Renal cortical epithelial cell (primary cell): ENCODE measurements around the gene OR10H2. TPM values are rescaled to one million over a fixed set of nuclear protein-coding genes. Genes with fewer than 3 reads are reported as not detected.
"Not testable (repeated sequence)": the region's sequence is repeated elsewhere in the genome, so short reads cannot be mapped to it uniquely, and the experiment has no call there.

Experiments used
- DNase-seq: peaks from one replicate; pipeline ENCODE4 v3.0.0-alpha.2; 2011; ENCODE audit warnings: low read depth
- total RNA-seq: library from RNA; depleted of rRNA; stranded (reverse); fragments of >200 nt; gene quantifications from 2 replicates; pipeline ENCODE4 v1.2.3, GENCODE V29; 2014

OR10H2 gene
- total RNA-seq, 1 donor from 2014 or later: not detected

DNA sequence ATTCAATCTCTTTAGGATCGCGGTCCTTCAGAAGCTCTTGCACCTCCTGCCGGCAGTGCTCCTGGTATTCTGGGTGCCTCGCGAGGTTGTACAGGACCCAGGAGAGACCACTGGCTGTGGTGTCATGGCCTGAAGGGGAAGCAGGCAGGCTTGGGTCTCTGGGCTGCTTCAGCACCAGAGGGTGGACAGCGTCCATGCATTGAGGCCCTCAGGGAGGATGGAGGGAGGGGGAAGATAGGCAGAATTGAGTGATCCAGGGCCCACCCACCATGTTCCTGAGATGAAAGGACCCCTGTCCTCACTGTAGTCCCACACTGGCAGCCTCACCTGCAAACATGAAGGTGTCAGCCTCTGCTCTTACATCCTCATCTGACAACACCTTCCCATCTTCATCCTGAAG is 41.8 kb downstream of the OR10H2 start:
- DNase-seq: no peak

DNA sequence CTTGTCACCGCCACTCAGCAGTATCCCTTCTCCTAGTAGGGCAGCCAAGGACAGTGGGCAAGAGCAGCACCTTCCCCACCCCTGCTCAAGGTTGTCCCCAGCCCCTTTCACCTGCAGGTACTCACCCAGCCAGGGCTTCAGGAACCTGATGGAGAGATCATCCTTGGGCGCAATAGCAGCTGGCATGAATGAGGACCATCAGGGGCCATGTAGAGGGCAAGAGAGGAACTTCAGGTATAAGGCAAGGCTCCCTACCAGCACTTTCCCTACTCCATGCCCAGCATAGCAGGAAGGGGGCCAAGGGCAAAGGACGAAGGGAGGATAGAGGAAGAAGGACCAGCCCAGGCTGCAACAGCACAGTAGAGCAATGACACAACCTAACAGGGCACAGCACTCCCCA is 46.3 kb downstream of the OR10H2 start:
- DNase-seq: not testable (repeated sequence)

DNA sequence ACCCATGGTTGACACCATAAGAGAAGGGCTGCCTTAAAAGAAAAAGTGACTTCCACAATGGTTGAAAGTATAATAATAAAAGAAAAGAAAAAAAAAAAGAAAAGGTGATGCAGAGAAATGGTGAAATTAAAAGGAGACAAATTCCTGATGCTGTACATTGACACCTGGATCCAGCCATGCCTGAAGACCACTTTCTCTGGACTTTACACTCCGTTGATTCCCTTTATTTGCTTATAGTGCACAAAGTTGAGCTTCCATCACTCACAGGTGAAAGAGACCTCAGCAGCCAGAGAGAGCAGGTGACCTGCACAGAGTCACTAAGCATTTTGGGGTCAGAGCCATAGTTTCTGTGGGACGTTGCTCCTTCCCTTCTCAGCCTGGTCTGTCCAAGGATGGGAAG is 47.4 kb downstream of the OR10H2 start:
- no peak for DNase-seq

DNA sequence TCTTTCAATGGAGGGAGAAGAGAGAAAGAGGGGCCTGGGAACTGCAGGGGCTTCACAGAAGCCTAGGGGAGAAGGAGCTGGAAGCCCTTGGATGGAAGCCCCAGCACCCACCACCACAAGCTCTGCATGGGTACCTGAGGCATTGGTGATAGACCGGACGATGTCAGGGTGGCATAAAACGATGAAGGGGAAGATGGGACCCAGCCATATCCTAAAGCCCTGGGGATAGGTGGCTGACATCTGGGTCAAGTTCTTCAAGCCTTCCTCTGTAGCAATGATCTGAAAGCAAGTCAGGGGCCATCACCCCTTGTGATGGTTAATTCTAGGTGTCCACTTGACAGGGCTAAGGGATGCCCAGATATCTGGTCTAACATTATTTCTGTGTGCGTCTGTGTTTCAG is 48.4 kb downstream of the OR10H2 start:
- no peak for DNase-seq

DNA sequence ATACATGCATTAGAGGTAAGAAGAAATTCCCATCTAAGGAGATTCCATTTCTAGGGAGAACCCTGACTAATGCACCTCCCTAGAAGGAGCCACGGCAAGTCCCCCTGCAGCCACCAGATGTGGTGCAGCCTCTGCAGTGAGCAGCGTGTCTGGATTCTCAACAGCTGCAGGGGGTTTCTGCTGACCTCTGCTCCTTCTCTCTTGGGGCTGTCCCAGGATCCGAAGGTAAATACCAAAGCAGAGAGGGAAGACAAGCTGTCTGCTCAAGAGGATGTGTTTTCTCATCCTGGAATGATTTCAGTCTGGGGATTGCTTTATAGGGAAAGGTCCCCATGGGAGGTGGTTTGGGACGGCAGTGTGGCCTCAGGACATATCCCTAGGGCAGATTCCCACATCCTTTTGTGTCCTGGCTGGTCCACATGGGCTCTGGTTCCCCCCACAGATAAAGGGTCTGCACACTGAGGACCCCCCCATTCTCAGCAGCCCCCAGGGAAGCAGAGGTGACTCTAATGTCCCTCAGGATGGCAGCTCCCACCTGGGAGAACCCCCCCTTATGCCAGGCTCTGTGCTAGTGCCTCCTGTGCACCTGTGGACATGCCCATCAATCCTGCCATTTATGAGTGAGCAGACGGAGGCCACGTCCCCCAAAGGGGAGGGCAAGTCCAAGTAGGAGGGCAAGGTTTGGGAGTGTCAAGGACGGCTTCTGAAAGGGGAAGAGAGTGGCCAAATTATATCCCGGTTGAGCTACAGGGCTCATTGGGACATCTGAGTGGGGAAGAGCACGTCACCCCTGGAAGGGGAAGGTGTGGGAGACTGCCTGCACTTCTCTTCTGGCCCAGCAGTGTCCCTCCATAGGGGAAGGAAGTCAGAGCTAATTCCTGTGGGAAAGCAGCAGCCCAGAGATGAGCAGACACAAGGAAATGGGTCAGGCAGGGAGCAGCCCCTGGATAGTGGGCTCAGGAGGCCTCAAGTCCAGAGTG is 49.5 kb downstream of the OR10H2 start:
- DNase-seq: no peak

Other genes with a start within 250 kb of the OR10H2 start
- not detected in 2 replicates for gene PGLYRP2, start 248.5 kb upstream of the OR10H2 start, total RNA-seq
- not detected in 2 replicates for gene CYP4F22, start 219.5 kb upstream of the OR10H2 start, total RNA-seq
- not detected in 2 replicates for gene CYP4F8, start 112.8 kb upstream of the OR10H2 start, total RNA-seq
- gene CYP4F3, start 87.1 kb upstream of the OR10H2 start, total RNA-seq: under 0.01 TPM in 1 of 2 replicates, not detected in the other
- gene CYP4F12, start 54.9 kb upstream of the OR10H2 start, total RNA-seq: not detected in 2 replicates
- gene OR10H3, start 10.0 kb downstream of the OR10H2 start, total RNA-seq: not detected in 2 replicates
- not detected in 2 replicates for gene OR10H5, start 59.6 kb downstream of the OR10H2 start, total RNA-seq
- 0.45 and 1.7 TPM in 2 replicates for gene OR10H1, start 87.6 kb downstream of the OR10H2 start, total RNA-seq
- gene CYP4F2, start 170.1 kb downstream of the OR10H2 start, total RNA-seq: 0.05 and 1.9 TPM in 2 replicates
- gene CYP4F11, start 206.5 kb downstream of the OR10H2 start, total RNA-seq: 2.4 and 2.6 TPM in 2 replicates
- gene OR10H4, start 221.0 kb downstream of the OR10H2 start, total RNA-seq: not detected in 2 replicates